UCSD-AML1 (cell line): ENCODE measurements around the gene PAXIP1.
A peak's percentile ranks its signal among the peaks of the same experiment; 100 is the strongest.

ENCODE experiments used
- DNase-seq: peaks from one replicate; lab custom pipeline; 2025; ENCODE audit not compliant: unreplicated experiment; lab: John Stamatoyannopoulos, UW

Gene PAXIP1

DNA sequence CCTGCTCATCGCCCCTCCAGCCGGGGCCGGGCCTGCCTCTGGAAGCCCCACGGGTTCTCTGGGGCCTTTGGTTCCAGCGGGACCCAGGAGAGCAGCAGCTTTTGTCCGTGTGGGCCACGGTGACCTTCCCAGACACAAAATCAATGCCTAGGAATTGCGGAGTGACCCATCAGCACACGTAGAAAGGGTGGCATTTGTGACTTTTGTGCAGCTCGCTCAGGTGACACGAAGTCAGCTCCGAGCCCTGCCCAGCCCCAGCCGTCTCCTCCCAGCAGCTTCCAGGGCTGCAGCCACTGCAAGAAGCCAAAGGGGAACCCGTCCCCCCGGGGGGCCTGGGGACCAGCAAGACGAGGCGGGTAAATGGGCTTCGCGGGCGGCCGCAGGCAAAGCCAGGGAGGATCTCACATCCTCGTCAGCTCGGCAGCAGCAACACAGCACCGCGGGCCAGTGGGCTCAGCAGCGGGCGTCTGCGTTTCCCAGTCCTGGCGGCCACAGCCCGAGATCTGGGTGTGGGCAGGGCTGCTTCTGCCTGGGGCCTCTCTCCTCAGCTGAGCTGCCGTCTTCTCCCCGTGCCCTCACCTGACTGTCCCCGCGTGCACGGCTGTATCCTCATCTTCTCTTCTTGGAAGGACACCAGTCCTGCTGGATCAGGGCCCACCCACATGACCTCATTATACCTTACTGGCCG is 88.5 kb downstream of the PAXIP1 start:
- DNase-seq, result no peak

GRCh38 chr7:154913638-154914307 is 89.2 kb downstream of the PAXIP1 start:
- DNase-seq, result peak; percentile 61

- no peak for DNase-seq
Measured at GRCh38 chr7:154912871-154913637, 89.9 kb downstream of the PAXIP1 start.

DNA sequence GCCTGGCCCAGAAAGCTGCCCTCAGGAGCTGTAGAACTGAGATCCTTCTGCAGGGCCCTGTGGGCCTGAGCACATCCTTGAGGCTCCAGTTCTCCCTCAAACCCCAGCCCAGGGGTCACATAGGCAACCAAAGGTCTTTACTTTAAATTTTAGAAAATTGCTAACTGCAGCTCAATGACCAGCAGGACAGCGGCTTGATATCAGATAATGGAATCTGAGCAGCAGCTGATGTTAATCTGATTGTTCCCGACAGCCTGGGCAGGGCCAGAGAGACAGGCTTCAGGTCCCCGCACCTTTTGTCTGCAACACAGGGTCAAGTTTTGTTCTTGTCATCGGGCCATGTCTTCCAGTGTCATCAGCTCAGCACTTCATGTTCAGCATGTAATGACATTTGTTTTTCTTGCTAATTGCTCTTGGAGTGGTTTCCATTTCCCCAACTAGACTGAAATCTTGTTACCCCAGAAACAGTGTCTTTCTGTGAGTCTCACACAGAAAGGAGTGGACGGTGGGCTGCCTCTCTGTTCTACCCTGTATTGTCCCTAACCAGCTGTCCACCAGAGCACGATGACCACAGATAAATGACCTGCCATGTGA is 91.0 kb downstream of the PAXIP1 start:
- DNase-seq, result no peak

GRCh38 chr7:154911411-154911810 is 91.5 kb downstream of the PAXIP1 start:
- no peak for DNase-seq

GRCh38 chr7:154910977-154911376 is 91.9 kb downstream of the PAXIP1 start:
- DNase-seq, result no peak

DNA sequence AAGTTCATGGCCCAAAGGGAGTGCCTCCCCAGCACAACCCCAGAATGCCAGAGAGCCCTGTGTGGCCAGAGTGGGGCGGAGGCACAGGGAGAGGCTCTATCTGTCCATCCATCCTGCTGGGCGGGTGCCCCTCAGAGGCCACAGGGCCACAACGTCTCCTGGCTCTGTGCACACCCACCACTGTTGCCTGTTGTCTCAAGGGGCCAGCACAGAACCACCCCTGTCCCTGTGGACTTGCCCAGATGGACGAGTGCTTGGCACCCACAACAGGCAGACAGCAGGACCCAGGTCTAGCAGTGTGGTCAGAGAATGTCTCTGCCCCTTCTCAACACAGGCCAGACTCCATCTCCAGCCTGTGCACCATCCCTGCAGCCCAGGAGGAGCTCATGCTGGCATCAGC is 92.8 kb downstream of the PAXIP1 start:
- DNase-seq, result no peak

- DNase-seq, result no peak
Measured at GRCh38 chr7:154909241-154910105, 93.5 kb downstream of the PAXIP1 start.

GRCh38 chr7:154907651-154908620 is 95.0 kb downstream of the PAXIP1 start:
- no peak for DNase-seq

DNA sequence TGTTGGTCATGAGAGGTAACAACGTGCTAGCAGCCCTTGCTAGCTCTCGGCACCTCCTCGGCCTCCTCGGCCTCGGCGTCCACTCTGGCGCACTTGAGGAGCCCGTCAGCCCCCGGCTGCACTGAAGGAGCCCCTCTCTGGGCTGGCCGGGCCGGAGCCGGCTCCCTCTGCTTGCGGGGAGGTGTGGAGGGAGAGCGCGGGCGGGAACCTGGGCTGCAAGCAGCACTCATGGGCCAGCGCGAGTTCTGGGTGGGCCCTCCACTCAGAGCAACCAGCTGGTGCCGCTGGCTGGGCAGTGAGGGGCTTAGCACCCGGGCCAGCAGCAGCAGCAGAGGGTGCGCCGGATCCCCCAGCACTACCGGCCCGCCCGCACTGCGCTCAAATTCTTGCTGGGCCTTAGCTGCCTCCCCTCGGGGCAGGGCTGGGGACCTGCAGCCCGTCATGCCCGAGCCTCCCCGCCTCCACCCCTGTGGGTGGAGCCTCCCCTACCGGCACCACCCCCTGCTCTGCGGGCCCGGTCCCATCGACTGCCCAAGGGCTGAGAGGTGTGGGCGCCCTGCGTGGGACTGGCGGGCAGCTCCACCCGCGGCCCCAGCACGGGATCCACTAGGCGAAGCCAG is 96.1 kb downstream of the PAXIP1 start:
- no peak for DNase-seq

DNA sequence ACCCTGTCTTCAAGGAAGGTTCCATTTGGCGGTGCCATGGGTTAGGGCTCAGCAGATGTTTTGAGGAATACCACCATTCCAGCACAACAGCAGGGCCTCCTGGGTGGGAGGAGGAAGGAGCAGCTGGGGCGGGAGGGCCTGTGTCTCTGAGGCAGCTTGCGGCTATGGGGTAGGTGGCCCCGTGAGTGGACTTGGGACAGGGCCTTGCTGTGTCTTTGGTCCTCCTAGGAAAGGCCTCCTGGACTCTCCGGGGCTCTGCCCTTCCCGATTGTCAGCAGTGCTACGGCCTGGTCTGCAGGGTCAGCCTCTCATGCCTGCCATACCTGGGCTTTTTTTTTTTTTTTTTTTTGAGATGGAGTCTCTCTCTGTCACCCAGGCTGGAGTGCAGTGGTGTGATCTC is 96.7 kb downstream of the PAXIP1 start:
- no peak for DNase-seq

- DNase-seq, result no peak
Measured at GRCh38 chr7:154905615-154906014, 97.3 kb downstream of the PAXIP1 start.

- no peak for DNase-seq
Measured at GRCh38 chr7:154905146-154905545, 97.8 kb downstream of the PAXIP1 start.

DNA sequence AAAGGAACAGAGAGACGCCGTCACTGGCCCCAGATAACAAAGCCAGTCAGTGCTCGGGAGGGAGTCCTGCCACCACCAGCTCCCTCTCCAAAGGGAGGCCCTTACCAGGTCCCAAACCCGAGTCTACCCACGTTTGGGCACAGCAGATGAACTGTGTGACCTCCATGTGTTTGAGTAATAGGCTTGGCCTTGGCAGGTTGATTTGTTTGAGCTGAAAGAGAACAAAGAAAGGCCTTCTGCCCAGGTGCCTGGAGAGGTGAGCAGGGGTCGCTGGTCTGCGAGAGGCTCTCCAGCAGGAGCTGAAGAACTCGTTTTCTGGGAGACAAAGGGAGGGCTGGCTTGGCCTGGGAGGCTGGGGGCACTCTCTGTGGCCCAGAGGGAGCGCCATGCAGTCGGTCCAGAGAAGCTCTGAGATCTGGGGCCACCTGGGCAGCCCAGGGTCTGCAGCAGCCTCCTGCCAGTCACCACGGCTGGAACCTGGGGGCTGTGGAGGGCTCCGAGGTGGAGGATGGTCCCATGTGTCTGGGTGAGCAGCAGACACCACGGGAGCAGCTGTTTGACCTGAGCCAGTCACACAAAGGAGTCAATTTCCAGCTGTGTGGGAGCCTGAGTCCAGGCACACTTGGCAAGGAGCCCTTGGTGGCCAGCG is 99.7 kb downstream of the PAXIP1 start:
- no peak for DNase-seq

GRCh38 chr7:154902600-154903082 is 100.3 kb downstream of the PAXIP1 start:
- no peak for DNase-seq

GRCh38 chr7:154899862-154900261 is 103.1 kb downstream of the PAXIP1 start:
- DNase-seq, result no peak

DNA sequence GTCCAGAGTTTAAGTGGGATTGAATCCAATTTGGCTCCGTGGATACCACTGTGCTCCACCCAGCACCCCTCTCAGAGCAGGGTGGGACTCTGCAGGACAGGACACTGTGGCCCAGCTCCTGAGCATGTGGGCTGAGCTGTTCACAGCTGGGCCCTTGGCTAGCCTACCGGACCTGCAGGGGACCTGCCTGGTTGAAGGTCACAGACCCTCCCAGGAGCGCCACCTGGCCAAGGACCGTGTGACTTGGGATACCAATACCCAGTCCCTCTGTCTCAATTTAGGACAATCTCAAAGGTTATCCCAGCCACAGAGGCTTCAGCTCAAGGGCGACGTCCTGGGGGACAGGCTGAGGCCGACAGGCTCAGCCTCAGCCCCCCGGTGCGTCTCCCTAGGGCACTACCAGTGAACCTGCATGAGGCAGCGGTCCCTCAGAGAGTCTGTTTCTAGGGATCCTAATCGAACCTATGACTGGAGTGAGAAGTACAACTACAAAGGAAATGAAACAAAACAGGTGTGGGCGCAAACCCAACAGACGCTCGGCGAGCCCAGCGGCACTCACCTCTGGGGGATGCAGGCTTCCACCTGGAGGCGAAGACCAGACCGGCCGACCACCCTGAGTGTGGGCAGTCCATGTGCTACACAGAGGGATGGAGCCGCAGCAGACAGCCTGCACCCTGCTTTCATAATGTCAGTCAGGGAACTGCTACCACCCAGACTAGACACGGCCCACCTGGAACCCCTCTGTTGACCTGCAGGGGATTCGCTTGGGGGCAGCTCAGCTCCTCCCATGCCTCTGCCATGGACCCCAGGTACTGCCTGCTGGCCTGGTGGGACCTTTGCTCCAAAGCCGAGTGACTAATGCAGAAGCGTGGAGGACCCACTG is 103.7 kb downstream of the PAXIP1 start:
- no peak for DNase-seq
